ENCODE results near the gene MARCHF9.

The MARCHF9 gene

DNA sequence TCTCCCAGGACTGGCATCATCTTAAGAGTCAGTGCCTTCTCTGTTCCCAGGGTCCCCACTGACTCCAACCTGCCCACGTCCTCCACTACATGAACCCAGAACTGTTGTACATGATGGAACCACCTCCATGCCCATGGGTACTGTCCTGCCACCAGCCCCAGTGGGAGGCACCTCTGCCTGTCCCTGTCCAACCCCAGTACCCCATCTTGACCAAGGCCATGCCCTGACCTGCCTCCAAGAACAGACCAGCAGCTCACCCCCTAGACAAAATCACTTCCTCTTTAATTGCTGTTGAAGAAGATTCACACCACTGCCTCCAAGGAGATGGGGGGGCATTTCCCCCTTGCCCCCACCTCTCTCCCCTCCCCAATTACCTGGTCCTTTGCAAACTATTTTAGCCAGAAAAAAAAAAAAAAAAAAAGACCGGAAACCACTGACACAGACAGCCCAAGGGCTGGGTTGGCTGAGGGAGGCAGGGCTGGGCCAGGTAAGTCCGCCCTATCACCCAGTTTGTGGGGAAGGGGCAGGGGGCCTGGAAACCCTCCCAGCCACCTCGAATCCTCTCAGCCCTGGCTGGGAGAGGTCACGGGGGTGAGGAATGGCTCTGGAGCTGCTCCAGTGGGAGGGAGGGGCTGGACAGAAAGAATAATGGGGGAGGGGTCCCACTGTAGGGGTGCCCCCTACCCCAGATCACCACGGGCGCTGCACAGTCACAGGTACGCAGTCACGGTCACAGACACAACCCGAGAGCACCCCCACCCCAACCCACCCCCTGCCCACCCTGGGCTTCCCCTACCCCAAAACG, 29.8 kb upstream of the MARCHF9 start:
- DNase-seq: no peak

DNA sequence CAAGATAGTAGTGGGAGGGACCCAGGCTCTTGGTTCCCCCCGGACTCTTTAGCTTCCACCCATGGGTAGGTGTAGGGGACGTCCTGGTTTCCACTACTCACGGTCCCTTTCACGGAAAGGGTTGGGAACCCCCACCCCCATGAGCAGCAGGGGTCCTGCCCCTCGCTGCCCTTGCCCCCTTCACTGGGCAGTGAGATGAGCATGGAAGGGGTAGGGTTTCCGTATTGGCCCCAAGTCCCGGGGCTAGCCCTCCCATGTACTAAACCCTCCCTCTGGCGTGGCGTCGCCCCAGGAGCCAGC, 29.1 kb upstream of the MARCHF9 start:
- DNase-seq: no peak

DNA sequence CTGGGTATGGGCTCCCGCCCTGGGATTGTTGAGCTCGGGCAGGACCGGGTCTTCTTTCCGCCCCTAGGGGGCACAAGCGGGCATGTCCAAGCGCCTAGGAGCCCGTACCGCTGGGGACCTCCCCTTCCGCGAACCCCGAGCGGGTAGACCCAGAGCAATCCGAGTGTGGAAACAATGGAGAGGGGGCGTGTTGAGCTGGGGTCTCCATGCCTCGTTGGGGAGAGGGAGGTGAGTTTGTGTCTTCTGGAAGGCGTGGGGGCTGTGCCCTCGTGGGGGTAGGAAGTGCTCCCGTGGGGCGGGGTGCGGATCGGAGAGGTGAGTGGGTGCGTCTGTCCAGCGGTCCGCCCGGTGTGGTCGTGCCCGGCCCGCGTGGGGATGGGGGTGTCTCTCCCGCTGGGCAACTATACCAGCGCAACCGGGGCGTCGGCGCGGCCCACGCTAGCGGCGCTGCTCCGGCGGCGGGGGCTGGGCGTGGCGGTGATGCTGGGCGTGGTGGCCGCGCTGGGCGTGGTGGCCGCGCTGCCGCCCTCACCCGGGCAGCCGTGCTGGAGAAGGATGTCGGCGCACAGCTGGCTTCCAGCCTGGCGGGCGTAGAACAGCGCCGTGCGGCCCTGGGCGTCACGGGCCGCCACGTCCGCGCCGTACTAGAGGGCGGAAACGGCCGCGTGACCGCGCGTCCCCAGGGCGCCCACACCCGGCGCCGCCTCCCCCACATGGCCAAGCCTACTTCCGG, 28.6 kb upstream of the MARCHF9 start:
- DNase-seq: peak in 1 of 2 donors; percentile 36

DNA sequence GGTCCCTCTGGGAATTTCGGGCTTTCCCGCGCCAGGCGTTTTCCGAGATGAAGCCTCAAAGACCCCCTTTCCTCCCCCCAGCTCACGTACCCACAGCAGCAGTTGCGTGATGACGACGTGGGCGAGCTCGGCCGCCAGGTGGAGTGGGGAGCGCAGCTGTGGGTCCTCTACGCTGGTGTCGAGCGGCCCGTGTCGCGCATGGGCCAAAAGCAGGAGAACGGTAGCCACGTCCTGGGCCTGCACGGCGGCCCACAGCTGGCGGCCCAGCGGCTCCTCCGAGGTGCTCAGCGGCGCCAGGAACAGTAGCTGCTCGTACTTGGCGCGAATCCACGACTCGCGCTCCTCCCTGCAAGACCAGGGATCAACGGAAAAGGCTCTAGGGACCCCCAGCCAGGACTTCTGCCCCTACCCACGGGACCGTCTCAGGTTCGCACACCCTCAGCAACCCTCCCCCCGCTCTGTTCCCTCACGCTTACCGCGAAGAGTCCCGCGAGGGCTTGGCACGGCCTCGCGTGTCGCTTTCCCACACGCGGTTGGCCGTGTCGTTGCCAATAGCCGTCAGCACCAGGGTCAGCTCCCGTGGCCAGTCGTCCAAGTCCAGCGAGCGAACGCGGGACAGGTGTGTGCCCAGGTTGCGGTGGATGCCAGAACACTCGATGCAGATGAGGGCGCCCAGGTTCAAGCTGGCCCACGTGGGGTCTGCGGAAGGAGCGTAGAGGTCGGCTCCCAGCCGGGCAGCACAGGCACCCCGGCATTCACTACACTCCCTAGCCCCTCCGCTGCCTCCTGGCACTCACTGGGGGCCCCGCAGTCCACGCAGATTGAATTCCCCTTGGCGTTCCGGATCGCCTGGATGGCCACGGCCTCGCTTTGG, 27.8 kb upstream of the MARCHF9 start:
- DNase-seq: no peak

DNA sequence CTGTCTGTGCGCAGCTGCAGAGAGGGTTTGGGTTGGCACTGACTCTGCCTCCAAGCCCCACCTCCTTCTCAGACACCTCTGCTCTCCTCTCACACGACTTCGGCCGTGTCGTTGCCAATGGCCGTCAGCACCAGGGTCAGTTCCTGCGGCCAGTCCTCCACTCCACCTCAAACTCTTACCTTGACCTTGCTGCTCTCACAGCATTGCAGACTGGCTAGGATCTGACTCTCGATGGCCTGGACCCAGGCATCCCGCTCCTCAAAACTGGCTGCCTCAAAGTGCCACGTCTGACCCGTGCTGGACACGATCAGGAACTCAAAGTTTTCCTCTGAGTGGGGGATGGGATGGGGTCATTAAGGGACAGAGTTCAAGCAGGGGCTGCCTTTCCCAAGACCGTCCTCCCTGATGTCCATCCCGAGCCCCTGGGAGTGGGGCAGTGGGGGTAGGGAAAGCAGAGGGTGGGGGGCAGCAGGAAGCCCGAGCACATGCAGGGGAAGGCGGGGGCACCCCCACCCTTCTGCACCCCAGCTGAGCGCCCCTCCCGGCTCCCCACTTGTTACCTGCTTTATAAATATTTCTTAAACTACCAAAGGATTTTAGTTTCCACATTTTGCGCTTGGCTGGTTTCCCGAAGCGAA, 27.0 kb upstream of the MARCHF9 start:
- no peak for DNase-seq

DNA sequence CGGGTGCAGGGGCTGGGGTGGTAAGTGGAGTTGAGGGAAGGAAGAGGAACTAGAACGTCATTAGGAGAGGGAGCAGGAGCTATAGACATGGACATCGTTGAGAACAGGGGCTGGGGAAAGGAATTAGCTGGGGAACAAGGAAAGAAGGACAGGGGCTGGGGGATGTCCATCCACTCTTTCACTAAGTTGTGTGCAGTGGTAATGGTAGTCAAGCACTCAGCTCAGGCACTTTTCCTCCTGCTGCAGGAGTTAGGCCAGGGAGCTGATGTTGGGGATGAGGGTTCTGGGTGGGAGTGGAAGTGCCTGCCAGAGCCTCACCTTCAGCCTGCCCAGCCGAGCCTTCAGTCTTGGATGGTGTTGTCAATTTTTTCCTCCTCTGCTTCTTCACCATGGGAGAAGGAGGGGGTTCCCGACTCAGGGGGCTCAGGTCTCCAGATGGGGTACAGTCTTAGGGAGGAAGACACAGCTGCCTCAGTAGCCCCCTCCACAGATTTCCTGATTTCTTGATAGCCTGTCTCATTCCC, 25.5 kb upstream of the MARCHF9 start:
- no peak for DNase-seq

DNA sequence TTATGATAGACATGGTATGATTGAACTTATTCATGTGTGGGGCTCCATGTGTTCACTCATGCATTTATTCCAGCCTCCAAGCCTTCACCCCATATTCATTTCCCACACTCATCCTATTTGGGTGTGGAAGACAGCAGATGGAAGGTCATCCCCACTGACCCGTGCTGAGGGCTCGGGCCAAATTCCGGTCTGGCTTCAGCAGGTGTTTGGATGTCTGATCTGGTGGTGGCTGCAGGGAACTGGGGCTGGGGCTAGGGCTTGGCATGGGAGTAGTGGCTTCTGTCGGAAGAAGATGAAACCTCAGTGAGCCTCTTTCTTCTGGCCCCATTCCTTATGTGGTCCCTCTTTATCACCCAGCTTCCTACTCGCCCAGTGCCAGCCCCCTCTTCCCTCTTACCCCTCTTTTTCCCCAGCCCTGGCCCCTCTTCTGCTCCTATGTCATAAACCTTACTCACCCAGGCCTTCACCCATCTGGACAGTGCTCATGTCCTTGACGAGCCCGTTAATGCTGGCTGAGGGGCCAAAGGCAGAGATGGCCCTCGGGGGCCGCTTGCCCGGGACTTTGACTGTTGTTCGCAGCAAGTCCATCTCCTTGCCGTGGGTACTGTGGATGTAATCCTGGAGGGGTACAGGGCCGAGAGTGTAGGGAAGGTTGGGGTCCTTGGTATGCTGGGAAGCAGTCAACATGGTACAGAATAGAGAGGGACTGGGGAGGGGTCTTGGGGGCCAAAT, 24.4 kb upstream of the MARCHF9 start:
- no peak for DNase-seq

DNA sequence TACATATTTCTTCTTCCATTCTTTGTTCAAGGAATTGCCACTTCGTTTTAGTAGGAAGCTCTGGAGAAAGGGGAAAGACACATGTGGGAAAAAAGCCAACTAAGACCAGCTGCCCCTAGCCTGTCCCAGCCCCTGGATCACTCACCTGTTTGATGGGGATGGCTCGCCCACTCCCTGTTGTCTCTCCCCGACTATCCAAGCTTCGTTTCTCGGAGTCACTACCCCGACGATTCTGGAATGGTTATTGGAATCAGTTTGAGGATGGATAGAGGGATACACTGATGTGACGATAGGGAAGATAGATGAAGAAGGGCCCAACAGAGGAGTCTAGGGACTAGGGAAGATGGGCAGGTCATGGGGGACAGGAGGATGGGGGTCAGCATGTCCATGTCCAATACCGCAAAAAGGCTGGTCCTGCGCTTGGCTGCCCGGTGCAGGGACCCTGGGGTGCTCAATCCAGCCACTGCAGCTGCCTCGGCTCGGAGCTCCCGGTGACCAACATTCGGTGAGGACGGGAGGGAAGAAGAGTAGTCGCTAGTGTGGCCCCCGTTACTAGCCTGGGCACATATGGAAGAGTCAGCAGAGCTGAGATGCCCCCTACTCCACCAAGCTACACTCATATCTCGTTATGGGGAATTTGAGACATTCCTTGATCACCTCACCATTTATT, 23.4 kb upstream of the MARCHF9 start:
- DNase-seq: no peak

DNA sequence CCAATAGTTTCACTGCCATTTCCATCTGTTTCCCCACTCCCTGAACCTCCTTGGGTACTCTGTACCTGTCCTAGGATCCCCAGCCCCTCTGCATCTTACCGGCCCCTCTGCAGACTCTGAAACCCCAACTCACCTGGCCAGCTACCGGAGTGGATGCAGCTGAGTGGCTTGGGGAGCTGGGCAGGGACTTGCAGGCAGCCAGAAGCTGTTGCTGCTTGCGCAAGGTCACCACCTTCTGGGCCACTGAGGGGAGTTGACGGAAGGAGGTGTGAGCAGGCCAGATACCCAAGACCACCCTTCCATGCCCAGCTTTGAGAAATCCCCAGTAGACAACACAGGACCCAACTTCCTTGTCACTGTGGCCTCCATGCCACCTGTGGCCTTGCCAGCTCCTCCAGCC, 22.6 kb upstream of the MARCHF9 start:
- no peak for DNase-seq

DNA sequence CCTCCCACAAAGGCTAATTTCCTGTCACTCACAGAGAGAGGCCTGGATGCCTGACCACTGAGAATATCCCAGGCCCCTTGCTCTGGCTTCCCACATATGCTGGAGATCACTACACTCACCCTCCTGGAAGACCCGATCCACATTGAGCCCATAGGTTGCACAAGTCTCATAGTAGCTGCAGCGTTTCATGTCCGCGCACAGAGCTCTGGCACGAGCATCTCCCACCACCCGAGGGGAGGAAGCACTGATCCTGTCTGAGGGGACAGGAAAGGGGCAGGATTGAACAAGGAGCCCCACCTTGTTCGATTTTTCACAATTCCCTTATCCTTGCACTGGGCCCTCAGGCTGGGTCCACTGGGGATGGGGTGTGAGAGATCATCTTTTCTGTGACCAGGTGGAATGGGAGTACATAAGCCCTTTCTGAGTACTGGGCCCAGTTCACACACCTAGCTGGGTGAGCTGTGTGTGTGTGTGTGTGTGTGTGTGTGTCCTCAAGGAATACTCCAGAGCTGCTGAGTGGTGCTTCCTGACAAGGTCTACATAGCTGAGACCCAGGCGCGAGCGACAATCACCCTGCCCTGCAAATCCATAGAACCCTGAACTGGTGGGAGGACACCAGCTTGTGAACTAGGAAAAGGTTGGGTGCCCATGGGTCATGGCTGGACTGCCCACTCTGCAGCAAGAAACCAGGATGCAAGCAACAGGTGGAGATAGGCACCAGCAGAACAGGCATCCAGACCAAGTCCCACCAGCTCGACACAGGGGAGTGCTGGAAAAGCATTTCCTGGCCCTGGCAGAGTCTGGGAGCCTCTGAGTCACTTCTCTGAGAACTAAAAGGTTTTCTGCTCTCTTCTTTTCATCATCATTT, 21.9 kb upstream of the MARCHF9 start:
- DNase-seq: no peak

DNA sequence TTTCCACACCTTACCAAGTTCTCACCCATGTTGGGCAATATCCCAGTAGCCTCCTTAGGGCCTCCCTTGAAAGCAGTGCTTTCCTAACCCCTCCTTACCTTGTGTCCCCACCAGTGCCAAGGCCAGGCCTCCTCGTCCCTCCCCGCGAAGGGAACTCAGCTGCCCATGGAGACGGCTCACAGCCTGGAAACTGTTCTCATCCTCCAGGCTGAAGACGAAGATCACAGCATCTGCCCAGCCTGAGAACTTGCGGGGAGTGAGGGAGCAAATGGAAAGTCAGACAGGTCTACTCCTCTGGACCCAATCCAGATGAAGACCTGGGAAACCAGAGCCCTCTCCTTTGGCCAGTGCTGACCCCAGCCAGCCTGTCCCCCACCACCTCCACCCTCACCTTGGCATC, 21.0 kb upstream of the MARCHF9 start:
- no peak for DNase-seq

DNA sequence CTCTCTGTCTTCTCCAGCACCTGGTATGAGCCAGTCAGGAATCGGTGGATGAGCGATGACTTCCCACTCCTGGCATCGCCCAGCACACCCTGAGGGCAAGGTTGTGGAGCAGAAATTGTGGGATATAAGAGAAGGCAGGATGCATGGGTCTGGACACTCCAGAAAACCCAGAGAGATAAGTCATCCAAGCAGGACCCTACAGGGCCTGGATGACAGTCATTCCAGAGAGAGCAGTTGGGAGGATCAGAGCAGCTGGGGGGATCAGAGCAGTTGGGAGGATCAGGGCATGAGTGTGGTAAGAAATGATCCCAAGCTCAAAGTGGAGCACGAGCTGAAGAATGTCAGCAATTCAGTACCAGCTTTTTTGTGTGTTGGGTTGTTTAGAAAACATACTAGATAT, 20.3 kb upstream of the MARCHF9 start:
- DNase-seq: no peak

DNA sequence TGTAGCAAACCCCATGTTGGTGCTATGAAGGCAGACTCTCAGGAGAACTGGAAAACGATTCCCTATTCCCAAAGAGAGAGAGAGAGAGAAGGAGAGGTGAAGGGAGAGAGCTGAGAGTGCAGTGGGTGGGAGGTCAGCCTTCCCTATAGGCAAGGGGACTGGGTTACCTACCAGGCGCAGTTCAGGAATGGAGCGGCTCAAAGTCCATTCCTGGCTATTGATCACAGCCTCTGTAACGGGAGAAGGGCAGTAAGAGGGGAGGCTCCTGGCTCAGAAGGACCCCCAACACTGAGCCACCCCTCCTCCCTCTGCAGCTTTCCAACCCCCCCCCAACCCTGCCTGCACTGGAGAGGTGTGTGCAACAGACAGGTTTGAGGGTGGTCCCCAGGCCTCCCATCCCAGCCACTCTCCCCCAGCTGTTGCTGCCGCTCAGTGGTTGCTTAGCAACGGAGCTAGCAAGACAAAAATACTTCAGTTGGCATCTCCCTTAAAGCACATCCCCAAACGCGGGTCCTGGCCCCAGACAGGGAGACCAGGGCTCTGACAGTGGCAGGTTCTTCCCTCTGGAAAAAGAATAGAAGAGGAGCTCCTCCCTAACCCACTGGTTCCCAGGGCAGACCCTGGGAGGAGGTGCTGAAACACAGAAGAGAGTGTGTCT, 19.6 kb upstream of the MARCHF9 start:
- no peak for DNase-seq

DNA sequence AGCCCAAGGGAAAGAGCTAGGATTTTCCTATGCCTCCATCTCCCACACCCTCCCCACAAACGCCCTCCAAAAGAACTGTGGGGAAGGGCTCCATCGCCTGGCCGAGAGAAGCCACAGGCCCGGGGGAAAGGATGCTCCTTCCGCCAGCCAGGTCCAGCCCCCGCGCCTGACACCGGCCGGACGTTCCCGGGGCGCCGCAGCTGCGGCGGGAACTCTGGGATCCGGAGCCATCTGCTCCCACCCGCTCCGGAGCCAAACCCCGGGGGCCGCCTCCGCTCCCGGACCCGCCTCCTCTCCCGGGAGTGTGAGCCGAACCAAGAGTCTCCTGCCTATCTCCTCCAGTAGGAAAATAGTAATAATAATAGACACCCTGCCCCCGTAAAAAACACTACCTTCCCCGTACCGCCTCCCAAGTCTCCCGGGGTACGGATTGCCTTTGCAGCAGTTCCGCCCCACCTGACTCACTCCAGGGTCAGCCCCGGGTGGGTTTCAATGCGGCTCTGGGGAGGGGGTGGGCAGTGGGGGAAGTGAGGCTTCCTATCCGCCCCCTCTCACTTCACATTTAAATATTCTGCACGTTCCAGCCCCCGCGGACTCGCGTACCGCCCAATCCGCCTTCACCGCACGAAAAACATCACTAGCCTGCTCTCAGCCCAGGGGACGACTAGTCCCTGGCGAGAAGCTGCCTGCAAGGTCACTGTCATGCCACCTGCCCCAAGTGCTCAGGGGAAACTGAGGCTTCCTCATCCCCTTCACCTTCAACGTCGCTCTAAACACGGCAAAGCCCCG, 18.8 kb upstream of the MARCHF9 start:
- no peak for DNase-seq

DNA sequence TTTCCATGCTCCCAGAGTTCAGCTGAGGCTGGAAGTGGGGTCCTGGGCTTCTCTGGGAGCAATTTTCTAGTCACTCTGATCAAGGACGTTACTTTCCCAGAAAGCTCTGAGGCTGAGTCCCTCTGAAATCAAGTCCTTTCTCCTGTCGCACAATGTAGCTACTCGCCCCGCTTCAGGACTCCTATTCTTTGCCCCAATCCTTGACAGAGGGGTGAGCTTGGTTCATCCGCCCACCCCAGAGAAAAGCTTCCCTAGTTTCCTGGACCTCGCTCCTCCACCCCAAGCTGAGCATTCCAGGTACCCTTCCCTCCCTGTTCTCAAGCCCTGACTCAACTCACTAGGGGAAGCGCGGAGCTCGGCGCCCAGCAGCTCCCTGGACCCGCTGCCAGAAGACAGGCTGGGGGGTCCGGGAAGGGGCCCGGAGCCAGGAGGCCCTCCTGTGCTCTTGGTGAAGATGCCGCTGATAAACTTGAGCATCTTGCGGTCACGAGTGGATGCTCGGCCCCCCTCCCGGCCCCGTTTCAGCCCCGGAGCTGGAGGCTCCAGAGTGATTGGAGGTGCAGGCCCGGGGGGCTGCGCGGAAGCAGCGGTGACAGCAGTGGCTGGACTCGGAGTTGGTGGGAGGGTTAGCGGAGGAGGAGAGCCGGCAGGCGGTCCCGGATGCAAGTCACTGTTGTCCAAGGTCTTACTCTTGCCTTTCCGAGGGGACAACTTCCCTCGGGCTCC, 18.0 kb upstream of the MARCHF9 start:
- no peak for DNase-seq

DNA sequence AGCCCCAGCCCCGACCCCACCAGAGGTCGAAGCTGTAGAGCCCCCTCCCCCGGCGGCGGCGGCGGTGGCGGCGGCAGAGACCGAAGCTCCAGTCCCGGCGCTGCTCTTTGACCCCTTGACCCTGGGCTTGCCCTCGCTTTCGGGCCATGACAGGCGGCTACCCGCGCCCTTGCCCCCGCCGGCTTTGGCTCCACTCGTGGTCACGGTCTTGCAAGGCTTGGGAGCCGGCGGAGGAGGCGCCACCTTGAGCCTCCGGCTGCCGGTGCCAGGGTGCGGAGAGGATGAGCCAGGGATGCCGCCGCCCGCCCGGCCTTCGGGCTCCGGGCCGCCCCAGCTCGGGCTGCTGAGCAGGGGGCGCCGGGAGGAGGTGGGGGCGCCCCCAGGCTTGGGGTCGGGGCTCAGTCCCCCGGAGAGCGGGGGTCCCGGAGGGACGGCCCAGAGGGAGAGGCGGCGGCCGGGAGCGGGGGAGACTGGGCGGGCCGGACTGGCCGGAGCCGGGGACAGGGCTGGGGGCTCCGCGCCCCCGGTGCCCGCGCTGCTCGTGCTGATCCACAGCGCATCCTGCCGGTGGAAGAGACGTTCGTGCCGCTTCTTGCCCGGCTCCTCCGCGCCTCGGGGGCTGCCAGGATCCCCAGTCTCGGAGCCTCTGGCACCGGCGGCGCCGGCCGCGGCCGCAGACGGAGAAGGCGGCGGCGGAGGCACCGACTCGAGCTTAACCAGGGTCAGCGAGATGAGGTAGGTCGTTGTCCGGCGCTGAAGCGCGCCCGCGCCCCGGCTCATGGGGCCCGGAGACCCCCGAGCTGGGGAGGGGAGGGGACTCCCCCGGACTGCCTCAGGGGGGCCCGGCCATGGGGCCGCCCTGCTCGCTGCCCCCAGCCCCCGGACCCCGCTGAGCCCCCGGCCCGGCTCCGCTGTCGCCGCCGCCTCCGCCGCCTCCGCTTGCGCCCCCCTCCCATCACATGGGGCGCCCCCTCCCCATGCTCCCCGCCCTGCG, 17.1 kb upstream of the MARCHF9 start:
- DNase-seq: no peak

DNA sequence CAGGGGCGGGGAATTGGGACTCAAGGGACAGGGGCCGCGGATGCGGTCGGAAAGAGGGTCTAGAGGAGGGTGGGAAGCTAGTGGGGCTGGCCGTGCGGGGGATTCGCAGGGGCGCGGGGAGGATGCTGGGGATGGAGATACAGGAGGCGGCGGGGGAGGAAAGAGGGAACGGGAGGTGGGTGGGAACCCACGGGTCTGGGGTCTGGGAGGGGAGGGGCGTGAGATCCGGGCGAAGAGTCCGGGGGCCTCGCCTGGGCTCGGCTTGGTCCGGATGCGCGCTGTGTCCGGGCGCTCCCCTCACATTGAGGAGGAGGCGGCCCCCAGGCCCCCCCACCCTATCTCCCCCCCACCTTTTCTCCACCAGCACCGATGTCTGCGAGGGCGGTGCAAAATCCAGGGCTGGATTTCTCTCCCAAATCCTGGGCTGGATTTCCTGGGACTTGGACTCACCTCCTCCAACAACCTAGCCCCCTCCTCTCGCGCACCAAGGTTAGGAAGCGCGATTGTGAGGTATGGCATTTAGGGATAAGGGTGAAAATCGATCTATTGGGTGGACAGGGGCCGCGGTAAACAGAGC, 16.2 kb upstream of the MARCHF9 start, which contains the start of gene AGAP2:
TSS of gene AGAP2 (minus strand) at position 82 of the 577 bp plus-strand sequence. CDS start 496 bp downstream, outside the sequence.
- no peak for DNase-seq
